GM21526 (cell line): ENCODE measurements around the gene CHRNG.
"Not testable (repeated sequence)": the region's sequence is repeated elsewhere in the genome, so short reads cannot be mapped to it uniquely, and the experiment has no call there.

Source experiments
- ATAC-seq: cut with Tn5 transposase; IDR thresholded peaks from one replicate; pipeline ENCODE4 v1.9.1; 2021; ENCODE audit warnings: moderate library complexity; ENCODE audit not compliant: unreplicated experiment, low FRiP score

CHRNG gene

GRCh38 chr2:232526372-232526941 is 13.0 kb upstream of the CHRNG start:
- ATAC-seq = no peak

- ATAC-seq = no peak
These were observed 11.5 kb upstream of the CHRNG start for GRCh38 chr2:232527905-232528470.

- no peak for ATAC-seq
These were observed 10.6 kb upstream of the CHRNG start for GRCh38 chr2:232528746-232529460.

GRCh38 chr2:232529806-232530547 is 9.5 kb upstream of the CHRNG start:
- ATAC-seq = no peak

GRCh38 chr2:232530626-232531260 is 8.7 kb upstream of the CHRNG start:
- ATAC-seq = no peak

- ATAC-seq = no peak
These were observed 7.1 kb upstream of the CHRNG start for GRCh38 chr2:232532419-232532818.

GRCh38 chr2:232532821-232533220 is 6.7 kb upstream of the CHRNG start:
- not testable (repeated sequence) for ATAC-seq

GRCh38 chr2:232533944-232534710 is 5.4 kb upstream of the CHRNG start:
- ATAC-seq = no peak

GRCh38 chr2:232534940-232535651 is 4.4 kb upstream of the CHRNG start:
- no peak for ATAC-seq

- no peak for ATAC-seq
These were observed 3.5 kb upstream of the CHRNG start for GRCh38 chr2:232535761-232536530.

- no peak for ATAC-seq
These were observed 2.4 kb upstream of the CHRNG start for GRCh38 chr2:232537079-232537478.

- ATAC-seq = no peak
These were observed 2.0 kb upstream of the CHRNG start for GRCh38 chr2:232537499-232537898.

GRCh38 chr2:232538671-232539070 is 821 bp upstream of the CHRNG start:
- no peak for ATAC-seq

GRCh38 chr2:232540441-232541041 is 1.0 kb downstream of the CHRNG start:
- ATAC-seq = no peak

GRCh38 chr2:232541195-232541960 is 1.9 kb downstream of the CHRNG start:
- ATAC-seq = no peak

- ATAC-seq = no peak
These were observed 2.6 kb downstream of the CHRNG start for GRCh38 chr2:232541961-232542714.
